ENCODE results near the gene PTPN13.

DNA sequence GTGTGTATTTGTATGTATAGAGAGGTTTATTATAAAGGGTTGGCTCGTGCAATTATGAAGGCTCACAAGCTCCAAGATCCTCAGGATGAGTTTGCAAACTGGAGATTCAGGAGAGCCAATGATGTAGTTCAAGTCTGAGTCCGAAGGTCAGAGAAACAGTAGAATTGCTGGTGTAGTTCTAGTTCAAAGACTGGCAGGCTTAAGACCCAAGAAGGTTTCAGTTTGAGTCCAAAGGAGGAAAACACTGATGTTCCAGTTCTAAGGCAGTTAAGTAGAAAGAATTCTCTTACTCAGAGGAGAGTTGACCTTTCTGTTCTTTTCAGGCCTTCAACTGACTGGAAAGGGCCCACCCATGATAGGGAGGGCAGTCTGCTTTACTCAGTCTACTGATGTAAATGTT is 89.1 kb downstream of the PTPN13 start:
- TF ChIP-seq, protein P1, sequence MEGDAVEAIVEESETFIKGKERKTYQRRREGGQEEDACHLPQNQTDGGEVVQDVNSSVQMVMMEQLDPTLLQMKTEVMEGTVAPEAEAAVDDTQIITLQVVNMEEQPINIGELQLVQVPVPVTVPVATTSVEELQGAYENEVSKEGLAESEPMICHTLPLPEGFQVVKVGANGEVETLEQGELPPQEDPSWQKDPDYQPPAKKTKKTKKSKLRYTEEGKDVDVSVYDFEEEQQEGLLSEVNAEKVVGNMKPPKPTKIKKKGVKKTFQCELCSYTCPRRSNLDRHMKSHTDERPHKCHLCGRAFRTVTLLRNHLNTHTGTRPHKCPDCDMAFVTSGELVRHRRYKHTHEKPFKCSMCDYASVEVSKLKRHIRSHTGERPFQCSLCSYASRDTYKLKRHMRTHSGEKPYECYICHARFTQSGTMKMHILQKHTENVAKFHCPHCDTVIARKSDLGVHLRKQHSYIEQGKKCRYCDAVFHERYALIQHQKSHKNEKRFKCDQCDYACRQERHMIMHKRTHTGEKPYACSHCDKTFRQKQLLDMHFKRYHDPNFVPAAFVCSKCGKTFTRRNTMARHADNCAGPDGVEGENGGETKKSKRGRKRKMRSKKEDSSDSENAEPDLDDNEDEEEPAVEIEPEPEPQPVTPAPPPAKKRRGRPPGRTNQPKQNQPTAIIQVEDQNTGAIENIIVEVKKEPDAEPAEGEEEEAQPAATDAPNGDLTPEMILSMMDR (conservative IDR thresholded peaks at IDR 0.05) = no peak
- no peak for TF ChIP-seq ZFX (IDR thresholded peaks at IDR 0.05)
